ENCODE measurements around the gene INPP5F.

DNA sequence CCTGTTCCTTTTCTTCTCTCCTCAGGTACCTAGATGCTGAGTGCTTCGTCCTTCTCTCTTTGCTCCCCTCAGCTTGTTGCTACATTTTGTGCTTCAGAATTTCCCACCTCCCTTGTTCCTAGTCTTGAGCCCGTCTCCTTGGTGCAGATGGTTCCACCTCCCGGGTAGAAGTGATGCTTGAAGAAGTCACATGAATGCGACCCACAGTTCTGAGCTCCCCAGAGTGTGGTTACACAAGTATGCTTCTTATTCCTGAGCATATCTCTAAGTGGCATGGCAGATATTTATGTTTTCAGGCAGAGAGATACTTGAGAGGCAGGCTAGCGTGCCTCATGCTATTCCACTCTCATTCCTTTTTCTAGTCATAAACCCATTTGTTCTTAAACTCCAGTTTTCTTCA is 34.0 kb downstream of the INPP5F start:
- TF ChIP-seq POLR2AphosphoS5 (IDR thresholded peaks at IDR 0.05), result no peak
- no peak for TF ChIP-seq POLR2A (IDR thresholded peaks at IDR 0.05)

Data from spleen (tissue), 3 donors.